KMS-11 (cell line): ENCODE data around the gene BRF1.

Experiments
- H2AFZ ChIP-seq: fragments of 200-600 bp; sonication (generic); 2 replicates; pipeline ENCODE4 v1.6.1; 2016; ENCODE audit warnings: antibody characterized with exemption, mixed run types, low read depth
- H3K27ac ChIP-seq: fragments of 200-600 bp; sonication (generic); 2 replicates; pipeline ENCODE4 v1.6.1; 2016; ENCODE audit warnings: mild to moderate bottlenecking, mixed run types
- H3K27me3 ChIP-seq: fragments of 200-600 bp; sonication (generic); 2 replicates; pipeline ENCODE4 v1.6.1; 2017; ENCODE audit warnings: mild to moderate bottlenecking, low read depth, mixed run types, moderate library complexity; ENCODE audit not compliant: insufficient read depth
- H3K36me3 ChIP-seq: fragments of 200-600 bp; sonication (generic); 2 replicates; pipeline ENCODE4 v1.6.1; 2017; ENCODE audit warnings: mild to moderate bottlenecking, mixed run types; ENCODE audit not compliant: insufficient read depth
- H3K4me1 ChIP-seq: fragments of 200-600 bp; sonication (generic); 2 replicates; pipeline ENCODE4 v1.6.1; 2016; ENCODE audit warnings: mild to moderate bottlenecking, low read depth, mixed run types; ENCODE audit not compliant: poor library complexity, severe bottlenecking
- H3K4me2 ChIP-seq: fragments of 200-600 bp; sonication (generic); 2 replicates; pipeline ENCODE4 v1.7.0; 2016; ENCODE audit warnings: mild to moderate bottlenecking, mixed run types
- H3K4me3 ChIP-seq: fragments of 200-600 bp; sonication (generic); IDR thresholded peaks from 2 replicates; pipeline ENCODE4 v1.6.1; 2017; ENCODE audit warnings: low read depth, low read length, mixed read lengths; ENCODE audit not compliant: insufficient read depth
- H3K79me2 ChIP-seq: fragments of 200-600 bp; sonication (generic); 2 replicates; pipeline ENCODE4 v1.6.1; 2016; ENCODE audit warnings: low read depth, mixed run types; ENCODE audit not compliant: insufficient read depth
- H3K9ac ChIP-seq: fragments of 200-600 bp; sonication (generic); 2 replicates; pipeline ENCODE4 v1.6.1; 2016; ENCODE audit warnings: mild to moderate bottlenecking, mixed run types
- H4K20me1 ChIP-seq: fragments of 200-600 bp; sonication (generic); 2 replicates; pipeline ENCODE4 v1.6.1; 2016; ENCODE audit warnings: mild to moderate bottlenecking, mixed run types; ENCODE audit not compliant: insufficient read depth
- CTCF ChIP-seq: fragments of 200-600 bp; sonication (generic); conservative IDR thresholded peaks from 2 replicates; pipeline ENCODE4 v1.6.1; 2017; ENCODE audit warnings: low read depth, mild to moderate bottlenecking, antibody characterized with exemption, low read length, moderate library complexity, mixed read lengths

The BRF1 gene

GRCh38 chr14:105197211-105197641 lies 103.6 kb downstream of the BRF1 start:
- no peak overlapping the region for H3K4me3 ChIP-seq
- H3K27me3 ChIP-seq, result peaks cover 23% of the 10 kb centered on the region
- H3K9ac ChIP-seq, result no peak overlapping the region
- no peak overlapping the region for H3K27ac ChIP-seq
- H2AFZ ChIP-seq, result no peak overlapping the region
- TF ChIP-seq CTCF, result no peak
- peaks cover 4% of the 10 kb centered on the region for H3K4me1 ChIP-seq
- no peaks in the 10 kb centered on the region for H4K20me1 ChIP-seq
- no peaks in the 10 kb centered on the region for H3K79me2 ChIP-seq
- no peak overlapping the region for H3K4me2 ChIP-seq
- H3K36me3 ChIP-seq, result no peaks in the 10 kb centered on the region

GRCh38 chr14:105196265-105196960 lies 104.4 kb downstream of the BRF1 start:
- no peak for TF ChIP-seq CTCF
- H3K4me3 ChIP-seq, result no peak overlapping the region
- no peak overlapping the region for H3K9ac ChIP-seq
- H3K27me3 ChIP-seq, result peaks cover 25% of the 10 kb centered on the region
- no peak overlapping the region for H2AFZ ChIP-seq
- peaks cover 4% of the 10 kb centered on the region for H3K4me1 ChIP-seq
- H4K20me1 ChIP-seq, result no peaks in the 10 kb centered on the region
- H3K4me2 ChIP-seq, result no peak overlapping the region
- no peaks in the 10 kb centered on the region for H3K36me3 ChIP-seq
- H3K79me2 ChIP-seq, result no peaks in the 10 kb centered on the region
- no peak overlapping the region for H3K27ac ChIP-seq

- Histone ChIP-seq H3K79me2 (no peaks in the 10 kb centered on the region), H3K27me3 (peaks cover 25% of the 10 kb centered on the region), H3K36me3 (no peaks in the 10 kb centered on the region), H4K20me1 (no peaks in the 10 kb centered on the region), H3K4me1 (peaks cover 4% of the 10 kb centered on the region), H3K4me2 (no peak overlapping the region), H3K4me3 (no peak overlapping the region), H3K27ac (no peak overlapping the region), H2AFZ (no peak overlapping the region), H3K9ac (no peak overlapping the region)
- TF ChIP-seq CTCF, result no peak
Observed at GRCh38 chr14:105195522-105196264, 105.1 kb downstream of the BRF1 start.

- Histone ChIP-seq H3K27me3 (peaks cover 25% of the 10 kb centered on the region), H3K79me2 (no peaks in the 10 kb centered on the region), H2AFZ (no peak overlapping the region), H3K4me1 (peaks cover 4% of the 10 kb centered on the region), H3K36me3 (no peaks in the 10 kb centered on the region), H4K20me1 (no peaks in the 10 kb centered on the region), H3K4me3 (no peak overlapping the region), H3K9ac (no peak overlapping the region), H3K4me2 (no peak overlapping the region), H3K27ac (no peak overlapping the region)
- TF ChIP-seq CTCF, result no peak
Observed at GRCh38 chr14:105195051-105195450, 105.8 kb downstream of the BRF1 start.
